IMR-90 (cell line): ENCODE data around the gene RGMA. TPM values are rescaled to one million over a fixed set of nuclear protein-coding genes. Genes with fewer than 3 reads are reported as not detected.

Source experiments
- ATAC-seq: fragments of 200-7000 bp; cut with Tn5 transposase; 2 replicates; pipeline ENCODE4 v1.9.1; 2020; ENCODE audit warnings: low read depth, mild to moderate bottlenecking, moderate library complexity
- BruUV-seq: library from RNA; stranded (reverse); fragments of 400-500 nt; replicated peaks from 2 replicates; lab custom pipeline; 2021; lab: Mats Ljungman, UMichigan
- CTCF ChIA-PET: fragments of 300-600 bp; formaldehyde crosslinking; extraction: SDS; loops from one replicate; lab custom pipeline; 2021; ENCODE audit warnings: antibody characterized with exemption; lab: Yijun Ruan, JAX
- POLR2A ChIA-PET: fragments of 300-600 bp; sonication (Branson Sonifier 250); formaldehyde crosslinking; loops from one replicate; lab custom pipeline; 2022; ENCODE audit warnings: antibody characterized with exemption; ENCODE audit not compliant: unreplicated experiment; lab: Charles Lee
- DNase-seq: peaks from one replicate; pipeline ENCODE4 v3.0.0; 2013
- H2AFZ ChIP-seq: replicated peaks from 2 replicates; pipeline ENCODE3; 2013; ENCODE audit warnings: low read length, mild to moderate bottlenecking; ENCODE audit not compliant: poor library complexity
- H2AK5ac ChIP-seq: 2 replicates; pipeline ENCODE4 v1.6.1; 2013; ENCODE audit warnings: low read depth, low read length, inconsistent platforms
- H2AK9ac ChIP-seq: replicated peaks from 2 replicates; pipeline ENCODE3; 2013; ENCODE audit warnings: mild to moderate bottlenecking, low read depth, low read length, moderate library complexity; ENCODE audit not compliant: poor library complexity
- H2BK120ac ChIP-seq: 2 replicates; pipeline ENCODE4 v1.6.1; 2013; ENCODE audit warnings: low read depth, low read length, inconsistent platforms
- H2BK15ac ChIP-seq: 3 replicates; pipeline ENCODE4 v1.6.1; 2013; ENCODE audit warnings: low read depth, low read length, inconsistent platforms
- H2BK20ac ChIP-seq: 2 replicates; pipeline ENCODE4 v1.6.1; 2013; ENCODE audit warnings: low read depth, mild to moderate bottlenecking, inconsistent platforms, low read length, moderate library complexity
- H2BK5ac ChIP-seq: 2 replicates; pipeline ENCODE4 v1.6.1; 2013; ENCODE audit warnings: mild to moderate bottlenecking, low read depth, low read length, inconsistent platforms; ENCODE audit not compliant: poor library complexity, severe bottlenecking
- H3K14ac ChIP-seq: replicated peaks from 2 replicates; pipeline ENCODE4 v1.6.1; 2013; ENCODE audit warnings: low read depth, low read length, inconsistent platforms
- H3K18ac ChIP-seq: 2 replicates; pipeline ENCODE4 v1.6.1; 2013; ENCODE audit warnings: low read depth, low read length, control low read depth
- H3K23ac ChIP-seq: 2 replicates; pipeline ENCODE4 v1.6.1; 2013; ENCODE audit warnings: low read depth, low read length, inconsistent platforms
- H3K27ac ChIP-seq: 2 replicates; pipeline ENCODE4 v1.5.1; 2013; ENCODE audit warnings: mild to moderate bottlenecking, control low read depth, low read length; ENCODE audit not compliant: insufficient read depth
- H3K27me3 ChIP-seq: 2 replicates; pipeline ENCODE4 v1.6.1; 2013; ENCODE audit warnings: low read length; ENCODE audit not compliant: control insufficient read depth, insufficient read depth
- H3K36me3 ChIP-seq: 2 replicates; pipeline ENCODE4 v1.6.1; 2013; ENCODE audit warnings: low read length, mixed read lengths; ENCODE audit not compliant: control insufficient read depth, insufficient read depth
- H3K4ac ChIP-seq: 2 replicates; pipeline ENCODE4 v1.6.1; 2013; ENCODE audit warnings: low read depth, low read length, inconsistent platforms
- H3K4me1 ChIP-seq: 2 replicates; pipeline ENCODE4 v1.6.1; 2013; ENCODE audit warnings: low read length, mixed read lengths; ENCODE audit not compliant: control insufficient read depth, insufficient read depth
- H3K4me2 ChIP-seq: 2 replicates; pipeline ENCODE4 v1.6.1; 2013; ENCODE audit warnings: low read depth, mild to moderate bottlenecking, control low read depth, low read length, moderate library complexity
- H3K4me3 ChIP-seq: 2 replicates; pipeline ENCODE4 v1.5.1; 2013; ENCODE audit warnings: low read depth, mild to moderate bottlenecking, control low read depth, low read length, moderate library complexity; ENCODE audit not compliant: insufficient read depth
- H3K56ac ChIP-seq: 2 replicates; pipeline ENCODE4 v1.6.1; 2013; ENCODE audit warnings: low read length, inconsistent platforms; ENCODE audit not compliant: insufficient read depth; ENCODE audit errors: extremely low read depth
- H3K79me1 ChIP-seq, 2 experiments: 2 replicates each; pipeline ENCODE4 v1.6.1; 2013; ENCODE audit warnings: low read length in 2 of 2, inconsistent platforms in 1 of 2, low read depth in 1 of 2
- H3K9ac ChIP-seq: 2 replicates; pipeline ENCODE4 v1.6.1; 2013; ENCODE audit warnings: low read depth, low read length, control low read depth
- H3K9me1 ChIP-seq: 2 replicates; pipeline ENCODE4 v1.6.1; 2013; ENCODE audit warnings: low read length, inconsistent platforms; ENCODE audit not compliant: insufficient read depth
- H3K9me3 ChIP-seq: 2 replicates; pipeline ENCODE4 v1.6.1; 2013; ENCODE audit warnings: low read length; ENCODE audit not compliant: control insufficient read depth, insufficient read depth
- H4K20me1 ChIP-seq: 2 replicates; pipeline ENCODE4 v1.6.1; 2013; ENCODE audit warnings: low read length, inconsistent platforms; ENCODE audit not compliant: insufficient read depth
- H4K5ac ChIP-seq: 2 replicates; pipeline ENCODE4 v1.6.1; 2013; ENCODE audit warnings: mild to moderate bottlenecking, low read depth, low read length, control low read depth
- H4K8ac ChIP-seq, 2 experiments: 2 replicates each; pipeline ENCODE4 v1.6.1; 2013; ENCODE audit warnings: low read depth in 2 of 2, low read length in 2 of 2, control low read depth in 1 of 2, inconsistent platforms in 1 of 2
- H4K91ac ChIP-seq: 2 replicates; pipeline ENCODE4 v1.6.1; 2013; ENCODE audit warnings: low read depth, low read length, inconsistent platforms; ENCODE audit not compliant: insufficient read depth
- BHLHE40 ChIP-seq: fragments of 150-350 bp; IDR thresholded peaks from 2 replicates; pipeline ENCODE4 v1.6.1; 2016; ENCODE audit warnings: mild to moderate bottlenecking, low read depth, low read length
- CEBPB ChIP-seq: IDR thresholded peaks from 2 replicates; pipeline ENCODE4 v1.6.1; 2012; ENCODE audit warnings: low read depth, low read length, improper control_type of control experiment
- CHD1 ChIP-seq: IDR thresholded peaks from 2 replicates; pipeline ENCODE4 v1.6.1; 2012; ENCODE audit warnings: low read depth, low read length, improper control_type of control experiment
- CTCF ChIP-seq: conservative IDR thresholded peaks from 2 replicates; pipeline ENCODE4 v1.5.1; 2012; ENCODE audit warnings: mild to moderate bottlenecking, low read depth, low read length, improper control_type of control experiment
- ELK1 ChIP-seq: fragments of 150-350 bp; IDR thresholded peaks from 2 replicates; pipeline ENCODE4 v1.6.1; 2016; ENCODE audit warnings: low read depth, mild to moderate bottlenecking, low read length, moderate library complexity, borderline replicate concordance
- FOS ChIP-seq: fragments of 150-350 bp; IDR thresholded peaks from 2 replicates; pipeline ENCODE4 v1.6.1; 2016; ENCODE audit warnings: low read depth, low read length
- MAFK ChIP-seq: IDR thresholded peaks from 2 replicates; pipeline ENCODE4 v1.6.1; 2012; ENCODE audit warnings: low read depth, low read length, improper control_type of control experiment
- MAZ ChIP-seq: IDR thresholded peaks from 2 replicates; pipeline ENCODE4 v1.6.1; 2012; ENCODE audit warnings: low read depth, mild to moderate bottlenecking, low read length, improper control_type of control experiment, moderate library complexity, borderline replicate concordance
- MXI1 ChIP-seq: IDR thresholded peaks from 2 replicates; pipeline ENCODE4 v1.6.1; 2012; ENCODE audit warnings: low read depth, mild to moderate bottlenecking, low read length, moderate library complexity, borderline replicate concordance
- NFE2L2 ChIP-seq: fragments of 150-350 bp; IDR thresholded peaks from 2 replicates; pipeline ENCODE4 v1.6.1; 2016; ENCODE audit warnings: low read depth, mild to moderate bottlenecking, low read length
- POLR2A ChIP-seq: IDR thresholded peaks from 2 replicates; pipeline ENCODE4 v1.6.1; 2012; ENCODE audit warnings: mild to moderate bottlenecking, low read depth, low read length
- RAD21 ChIP-seq: IDR thresholded peaks from 2 replicates; pipeline ENCODE4 v1.6.1; 2012; ENCODE audit warnings: low read length, improper control_type of control experiment
- RCOR1 ChIP-seq: IDR thresholded peaks from 2 replicates; pipeline ENCODE4 v1.6.1; 2012; ENCODE audit warnings: mild to moderate bottlenecking, low read length, improper control_type of control experiment; ENCODE audit not compliant: insufficient replicate concordance
- RFX5 ChIP-seq: IDR thresholded peaks from 2 replicates; pipeline ENCODE4 v1.8.0; 2012; ENCODE audit warnings: low read depth, mild to moderate bottlenecking, low read length, moderate library complexity
- SMC3 ChIP-seq: fragments of 150-350 bp; IDR thresholded peaks from 2 replicates; pipeline ENCODE4 v1.6.1; 2016; ENCODE audit warnings: low read depth, mild to moderate bottlenecking, antibody characterized with exemption, low read length, moderate library complexity
- USF2 ChIP-seq: fragments of 150-350 bp; IDR thresholded peaks from 2 replicates; pipeline ENCODE4 v1.6.1; 2017; ENCODE audit warnings: mild to moderate bottlenecking, antibody characterized with exemption, low read length, low read depth
- WGBS, 2 experiments: methylation state at CpG; one replicate each; pipeline versions ENCODE4 v1.1.5 to v1.1.7; 2013; ENCODE audit warnings: missing lambda C conversion rate in 2 of 2; ENCODE audit not compliant: insufficient read length in 1 of 2; ENCODE audit errors: extremely low coverage in 2 of 2; 5-methylcytosine and 5-hydroxymethylcytosine counted together
- dilution Hi-C: fragments of 300-500 bp; cut with HindIII; formaldehyde crosslinking; loops from one replicate; pipeline ENCODE4 v1.14.3; 2018; ENCODE audit warnings: low sequenced_read_pairs; ENCODE audit not compliant: unreplicated experiment
- in situ Hi-C: fragments of 300-500 bp; cut with MboI; formaldehyde crosslinking; loops from 3 replicates; pipeline ENCODE4 v1.14.3; 2019; ENCODE audit warnings: low sequenced_read_pairs, inconsistent platforms, mixed read lengths
- intact Hi-C: fragments of 100-400 bp; cut with micrococcal nuclease; formaldehyde crosslinking; loops from 2 replicates; pipeline ENCODE4 v1.10.0; 2022
- polyA plus RNA-seq, 3 experiments: library from polyadenylated mRNA; depleted of rRNA; stranded (reverse); fragments of >200 nt; gene quantifications; 2 replicates each; pipeline ENCODE4 v1.2.3, GENCODE V29; 2012; ENCODE audit warnings: low replicate concordance in 1 of 3
- total RNA-seq: library from RNA; depleted of rRNA; stranded (reverse); fragments of >200 nt; gene quantifications from 2 replicates; pipeline ENCODE4 v1.2.3, GENCODE V29; 2012

Gene RGMA
- total and polyA plus RNA-seq, 2 of the 4 experiments (the other 2 are of a cell fraction) = 0.18 to 0.26 TPM

- Histone ChIP-seq H3K9ac (no peak overlapping the region), H3K4ac (no peak overlapping the region), H2BK5ac (no peak overlapping the region), H3K36me3 (no peaks in the 10 kb centered on the region), H3K9me3 (no peaks in the 10 kb centered on the region), H3K23ac (no peak overlapping the region), H3K27ac (no peak overlapping the region), H3K4me3 (no peak overlapping the region), H3K27me3 (no peaks in the 10 kb centered on the region; the same call in 1 of the 2 replicates), H2AK9ac (no peak overlapping the region), H3K14ac (no peak overlapping the region), H3K79me1 (no peaks in the 10 kb centered on the region), H2AK5ac (no peak overlapping the region), H4K20me1 (no peaks in the 10 kb centered on the region), H4K91ac (no peak overlapping the region), H3K4me2 (no peak overlapping the region), H3K9me1 (no peaks in the 10 kb centered on the region), H3K4me1 (no peaks in the 10 kb centered on the region), H2AFZ (no peak overlapping the region), H2BK120ac (no peak overlapping the region), H3K18ac (no peak overlapping the region), H2BK15ac (no peak overlapping the region), H4K8ac (no peak overlapping the region), H4K5ac (no peak overlapping the region), H2BK20ac (no peak overlapping the region), H3K56ac (no peak overlapping the region)
- no TSS peak for BruUV-seq
- no peak for TF ChIP-seq CTCF
- TF ChIP-seq MXI1 = no peak
- no peak for TF ChIP-seq CEBPB
- TF ChIP-seq FOS = no peak
- no peak for TF ChIP-seq RCOR1
- no peak for TF ChIP-seq POLR2A
- no peak for TF ChIP-seq MAZ
- TF ChIP-seq CHD1 = no peak
- no peak for TF ChIP-seq BHLHE40
- TF ChIP-seq SMC3 = no peak
- no peak for TF ChIP-seq ELK1
- TF ChIP-seq MAFK = no peak
- no peak for TF ChIP-seq RAD21
- TF ChIP-seq NFE2L2 = no peak
- TF ChIP-seq RFX5 = no peak
- TF ChIP-seq USF2 = no peak
- WGBS, 2 experiments = no CpG with 5 or more reads among the region's 5 CpGs
- ATAC-seq = no peak
- no peak for DNase-seq
- in situ Hi-C loops = no loop called here
- CTCF ChIA-PET = no interaction called here
- dilution Hi-C loops = no loop called here
- POLR2A ChIA-PET = no interaction called here
- intact Hi-C loops = no loop called here
Observed at GRCh38 chr15:93110502-93111040, 21.6 kb upstream of the RGMA start.
